Endodermal cell (in vitro differentiated cells): Measurements from ENCODE around the gene ZYG11A. TPM values are rescaled to one million over a fixed set of nuclear protein-coding genes. Genes with fewer than 3 reads are reported as not detected.

Source experiments
- DNase-seq: peaks from one replicate; pipeline ENCODE4 v3.0.0-alpha.2; 2017
- H3K27ac ChIP-seq: 2 replicates; pipeline ENCODE4 v1.5.1; 2013; ENCODE audit warnings: mild to moderate bottlenecking, low read depth, low read length, moderate library complexity
- H3K27me3 ChIP-seq: 2 replicates; pipeline ENCODE4 v1.6.1; 2013; ENCODE audit warnings: mild to moderate bottlenecking, low read length, moderate library complexity; ENCODE audit not compliant: insufficient read depth, control insufficient read depth, poor library complexity, severe bottlenecking
- H3K36me3 ChIP-seq: 2 replicates; pipeline ENCODE4 v1.7.0; 2013; ENCODE audit warnings: mild to moderate bottlenecking, low read length, moderate library complexity; ENCODE audit not compliant: control insufficient read depth, insufficient read depth
- H3K4me1 ChIP-seq: one replicate; pipeline ENCODE4 v1.7.0; 2013; ENCODE audit warnings: low read length; ENCODE audit not compliant: control insufficient read depth, insufficient read depth
- H3K4me3 ChIP-seq: 2 replicates; pipeline ENCODE4 v1.5.1; 2013; ENCODE audit warnings: mild to moderate bottlenecking, low read length, moderate library complexity
- H3K9ac ChIP-seq: 2 replicates; pipeline ENCODE4 v1.6.1; 2013; ENCODE audit warnings: mild to moderate bottlenecking, low read length, moderate library complexity; ENCODE audit not compliant: poor library complexity, severe bottlenecking; ENCODE audit errors: extremely low read depth
- H3K9me3 ChIP-seq: 2 replicates; pipeline ENCODE4 v1.6.1; 2013; ENCODE audit warnings: mild to moderate bottlenecking, low read length, moderate library complexity; ENCODE audit not compliant: control insufficient read depth
- H3K27ac Mint-ChIP-seq: 2 replicates; pipeline ENCODE4 v1.8.0; 2020; ENCODE audit warnings: mixed read lengths
- H3K27me3 Mint-ChIP-seq: 2 replicates; pipeline ENCODE4 v1.8.0; 2021; ENCODE audit warnings: mild to moderate bottlenecking, mixed read lengths; ENCODE audit not compliant: insufficient read depth
- H3K36me3 Mint-ChIP-seq: 2 replicates; pipeline ENCODE4 v1.8.0; 2020; ENCODE audit warnings: low read depth, mixed read lengths
- H3K4me1 Mint-ChIP-seq: 2 replicates; pipeline ENCODE4 v1.8.0; 2020; ENCODE audit warnings: mixed read lengths
- H3K4me3 Mint-ChIP-seq: 2 replicates; pipeline ENCODE4 v1.8.0; 2020; ENCODE audit warnings: mild to moderate bottlenecking, moderate library complexity, mixed read lengths
- H3K9me3 Mint-ChIP-seq: 2 replicates; pipeline ENCODE4 v1.8.0; 2020; ENCODE audit warnings: mild to moderate bottlenecking, mixed read lengths
- WGBS, 2 experiments: methylation state at CpG; one replicate each; pipeline versions ENCODE4 v1.1.5 to v1.1.7; 2013; ENCODE audit warnings: missing lambda C conversion rate in 2 of 2, mixed read lengths in 1 of 2; ENCODE audit not compliant: insufficient coverage in 1 of 2, insufficient read length in 1 of 2; 5-methylcytosine and 5-hydroxymethylcytosine counted together
- total RNA-seq, 2 donors: library from RNA; stranded (reverse); fragmentation: NEBNext Ultra II Directional in 1 of 2; extraction: Animal tissue kit (Norgen Biotek cat#: 25700) in 1 of 2; gene quantifications; 2 replicates in 1 of 2; 3 replicates in 1 of 2; pipeline ENCODE4 v1.2.1, GENCODE V29; 2021
- TF ChIP-seq, protein P1 (sequence below): fragments of 200-600 bp; sonication (generic); conservative IDR thresholded peaks from 2 replicates; pipeline ENCODE4 v1.5.0; 2021; ENCODE audit warnings: antibody characterized with exemption, mild to moderate bottlenecking

Gene ZYG11A
- total RNA-seq, 2 donors from 2014 or later, result 1.5 to 3.2 TPM

DNA sequence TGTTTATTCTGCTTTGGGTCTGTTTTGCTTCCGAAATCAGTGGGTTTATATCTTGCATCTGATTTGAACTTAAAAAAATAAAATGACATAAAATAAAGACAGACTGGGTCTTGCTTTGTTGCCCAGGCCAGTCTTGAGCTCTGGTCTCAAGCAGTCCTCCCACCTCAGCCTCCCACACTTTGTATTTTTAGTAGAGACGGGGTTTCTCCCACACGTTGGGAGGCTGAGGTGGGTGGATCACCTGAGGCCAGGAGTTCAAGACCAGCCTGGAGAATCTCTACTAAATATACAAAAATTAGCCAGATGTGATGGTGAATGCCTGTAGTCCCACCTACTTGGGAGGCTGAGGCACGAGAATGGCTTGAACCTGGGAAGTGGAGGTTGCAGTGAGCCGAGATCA is 5.9 kb downstream of the ZYG11A start:
- Histone ChIP-seq H3K4me1 (peaks cover 5% of the 10 kb centered on the region), H3K9ac (no peak overlapping the region), H3K36me3 (no peaks in the 10 kb centered on the region), H3K27me3 (peaks cover 9% of the 10 kb centered on the region), H3K4me3 (no peak overlapping the region), H3K27ac (no peak overlapping the region), H3K9me3 (no peaks in the 10 kb centered on the region)
- Mint-ChIP-seq H3K27me3 (peaks cover 11% of the 10 kb centered on the region), H3K4me3 (no peak overlapping the region), H3K27ac (no peak overlapping the region), H3K4me1 (no peaks in the 10 kb centered on the region), H3K9me3 (no peaks in the 10 kb centered on the region), H3K36me3 (no peaks in the 10 kb centered on the region)
- no peak for DNase-seq
- TF ChIP-seq, protein P1, sequence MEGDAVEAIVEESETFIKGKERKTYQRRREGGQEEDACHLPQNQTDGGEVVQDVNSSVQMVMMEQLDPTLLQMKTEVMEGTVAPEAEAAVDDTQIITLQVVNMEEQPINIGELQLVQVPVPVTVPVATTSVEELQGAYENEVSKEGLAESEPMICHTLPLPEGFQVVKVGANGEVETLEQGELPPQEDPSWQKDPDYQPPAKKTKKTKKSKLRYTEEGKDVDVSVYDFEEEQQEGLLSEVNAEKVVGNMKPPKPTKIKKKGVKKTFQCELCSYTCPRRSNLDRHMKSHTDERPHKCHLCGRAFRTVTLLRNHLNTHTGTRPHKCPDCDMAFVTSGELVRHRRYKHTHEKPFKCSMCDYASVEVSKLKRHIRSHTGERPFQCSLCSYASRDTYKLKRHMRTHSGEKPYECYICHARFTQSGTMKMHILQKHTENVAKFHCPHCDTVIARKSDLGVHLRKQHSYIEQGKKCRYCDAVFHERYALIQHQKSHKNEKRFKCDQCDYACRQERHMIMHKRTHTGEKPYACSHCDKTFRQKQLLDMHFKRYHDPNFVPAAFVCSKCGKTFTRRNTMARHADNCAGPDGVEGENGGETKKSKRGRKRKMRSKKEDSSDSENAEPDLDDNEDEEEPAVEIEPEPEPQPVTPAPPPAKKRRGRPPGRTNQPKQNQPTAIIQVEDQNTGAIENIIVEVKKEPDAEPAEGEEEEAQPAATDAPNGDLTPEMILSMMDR, result no peak
- WGBS, 2 experiments, result 93 to 95% methylated on average over 2 to 4 of the region's 5 CpGs

- Histone ChIP-seq H3K36me3 (no peaks in the 10 kb centered on the region), H3K4me1 (peaks cover 5% of the 10 kb centered on the region), H3K9me3 (no peaks in the 10 kb centered on the region), H3K27ac (no peak overlapping the region), H3K27me3 (no peaks in the 10 kb centered on the region), H3K4me3 (no peak overlapping the region), H3K9ac (no peak overlapping the region)
- no peak overlapping the region for H3K4me3 Mint-ChIP-seq
- no peaks in the 10 kb centered on the region for H3K36me3 Mint-ChIP-seq
- no peaks in the 10 kb centered on the region for H3K4me1 Mint-ChIP-seq
- DNase-seq, result no peak
- H3K27me3 Mint-ChIP-seq, result no peaks in the 10 kb centered on the region
- no peaks in the 10 kb centered on the region for H3K9me3 Mint-ChIP-seq
- TF ChIP-seq, protein P1, result no peak
- no peak overlapping the region for H3K27ac Mint-ChIP-seq
- WGBS, 2 experiments, result 90 to 97% methylated on average over 4 of the region's 4 CpGs
These were observed 8.4 kb downstream of the ZYG11A start for GRCh38 chr1:52850951-52851350.

DNA sequence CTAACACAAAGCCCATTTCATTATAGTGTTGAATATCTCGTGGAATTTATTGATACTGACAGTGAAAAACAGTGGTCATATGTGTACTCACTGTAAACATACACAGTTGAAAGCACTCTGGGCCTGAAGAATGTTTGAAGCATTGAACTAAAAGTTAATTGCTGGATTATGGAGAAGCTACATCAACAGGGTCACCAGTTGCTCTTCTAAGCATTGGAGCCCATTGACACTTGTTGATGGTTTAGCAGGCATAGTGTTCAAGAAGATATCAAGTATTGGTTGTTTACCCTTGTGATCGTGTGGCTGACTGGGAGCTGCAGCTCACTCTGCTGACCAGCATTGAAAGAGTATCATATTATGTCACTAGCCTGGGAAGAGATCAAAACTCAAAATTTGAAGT is 10.3 kb downstream of the ZYG11A start:
- Mint-ChIP-seq H3K9me3 (no peaks in the 10 kb centered on the region), H3K27ac (no peak overlapping the region), H3K4me1 (no peaks in the 10 kb centered on the region), H3K4me3 (no peak overlapping the region), H3K36me3 (no peaks in the 10 kb centered on the region), H3K27me3 (no peaks in the 10 kb centered on the region)
- Histone ChIP-seq H3K9me3 (no peaks in the 10 kb centered on the region), H3K4me1 (peaks cover 5% of the 10 kb centered on the region), H3K36me3 (no peaks in the 10 kb centered on the region), H3K4me3 (no peak overlapping the region), H3K27me3 (no peaks in the 10 kb centered on the region), H3K9ac (no peak overlapping the region), H3K27ac (no peak overlapping the region)
- no peak for DNase-seq
- WGBS, 2 experiments, result 85 to 100% methylated on average over 2 of the region's 2 CpGs
- TF ChIP-seq, protein P1, result no peak
